OCI-LY1 (cell line): ENCODE measurements around the gene ARHGEF6.

Experiments used
- H2AFZ ChIP-seq: fragments of 200-600 bp; sonication (generic), shearing (Covaris generic); 2 replicates; pipeline ENCODE4 v1.6.0; 2014; ENCODE audit warnings: antibody characterized with exemption, mild to moderate bottlenecking, low read length
- H3F3A ChIP-seq: fragments of 200-600 bp; sonication (generic), shearing (Covaris generic); 2 replicates; pipeline ENCODE4 v1.6.0; 2014; ENCODE audit warnings: mild to moderate bottlenecking, antibody characterized with exemption, low read length, moderate library complexity; ENCODE audit not compliant: insufficient read depth
- H3K27ac ChIP-seq: fragments of 200-600 bp; sonication (generic); 2 replicates; pipeline ENCODE4 v1.5.1; 2014; ENCODE audit warnings: low read length, mixed run types, mild to moderate bottlenecking, low read depth; ENCODE audit not compliant: poor library complexity, severe bottlenecking
- H3K27me3 ChIP-seq: fragments of 200-600 bp; sonication (generic); 2 replicates; pipeline ENCODE4 v1.6.0; 2014; ENCODE audit warnings: antibody characterized with exemption, mild to moderate bottlenecking, low read length, moderate library complexity; ENCODE audit not compliant: insufficient read depth
- H3K36me3 ChIP-seq: fragments of 200-600 bp; sonication (generic); 2 replicates; pipeline ENCODE4 v1.6.1; 2014; ENCODE audit warnings: mild to moderate bottlenecking, antibody characterized with exemption, low read length, moderate library complexity, mixed read lengths; ENCODE audit not compliant: insufficient read depth
- H3K4me1 ChIP-seq: fragments of 200-600 bp; sonication (generic); 2 replicates; pipeline ENCODE4 v1.5.1; 2014; ENCODE audit warnings: mild to moderate bottlenecking, low read length, moderate library complexity; ENCODE audit not compliant: insufficient read depth, severe bottlenecking
- H3K4me2 ChIP-seq: fragments of 200-600 bp; sonication (generic), shearing (Covaris generic); 2 replicates; pipeline ENCODE4 v1.6.1; 2014; ENCODE audit warnings: low read length
- H3K4me3 ChIP-seq: fragments of 200-600 bp; sonication (generic); 2 replicates; pipeline ENCODE4 v1.5.1; 2014; ENCODE audit warnings: low read length, low read depth, mild to moderate bottlenecking, mixed read lengths; ENCODE audit not compliant: poor library complexity, severe bottlenecking
- H3K79me2 ChIP-seq: fragments of 200-600 bp; shearing (Covaris generic); 2 replicates; pipeline ENCODE4 v1.6.1; 2016; ENCODE audit warnings: mixed run types, low read length, mixed read lengths; ENCODE audit not compliant: insufficient read depth
- H3K9ac ChIP-seq: fragments of 200-600 bp; sonication (generic), shearing (Covaris generic); 2 replicates; pipeline ENCODE4 v1.6.1; 2014; ENCODE audit warnings: mild to moderate bottlenecking, low read length, mixed read lengths
- H3K9me2 ChIP-seq: fragments of 200-600 bp; sonication (generic), shearing (Covaris generic); 2 replicates; pipeline ENCODE4 v1.6.1; 2014; ENCODE audit warnings: low read depth, mild to moderate bottlenecking, low read length, mixed read lengths
- H3K9me3 ChIP-seq: fragments of 200-600 bp; shearing (Covaris generic); 2 replicates; pipeline ENCODE4 v1.6.1; 2014; ENCODE audit warnings: low read length, mixed read lengths
- H4K20me1 ChIP-seq: fragments of 200-600 bp; sonication (generic), shearing (Covaris generic); 2 replicates; pipeline ENCODE4 v1.6.0; 2016; ENCODE audit warnings: mild to moderate bottlenecking, low read length; ENCODE audit not compliant: insufficient read depth
- CTCF ChIP-seq: fragments of 200-600 bp; sonication (generic), shearing (Covaris generic); IDR thresholded peaks from 2 replicates; pipeline ENCODE4 v1.5.1; 2017; ENCODE audit warnings: mild to moderate bottlenecking, antibody characterized with exemption, low read length, moderate library complexity, mixed read lengths
- EZH2 ChIP-seq: fragments of 200-600 bp; sonication (generic), shearing (Covaris generic); IDR thresholded peaks from 2 replicates; pipeline ENCODE4 v1.8.0; 2017; ENCODE audit warnings: borderline replicate concordance, mixed run types, mild to moderate bottlenecking, antibody characterized with exemption, low read length, moderate library complexity, mixed read lengths

Gene ARHGEF6

GRCh38 chrX:136660896-136661295 is 119.8 kb downstream of the ARHGEF6 start:
- Histone ChIP-seq H3K36me3 (peaks cover 8% of the 10 kb centered on the region; the same call in 1 of the 2 replicates), H3K79me2 (no peaks in the 10 kb centered on the region), H3K9ac (no peak overlapping the region), H3K9me3 (no peaks in the 10 kb centered on the region), H3K4me2 (no peak overlapping the region), H3K4me1 (no peaks in the 10 kb centered on the region), H3K4me3 (no peak overlapping the region), H3F3A (no peaks in the 10 kb centered on the region), H3K9me2 (no peaks in the 10 kb centered on the region), H3K27ac (no peak overlapping the region), H2AFZ (no peak overlapping the region), H4K20me1 (no peaks in the 10 kb centered on the region), H3K27me3 (no peaks in the 10 kb centered on the region)
- TF ChIP-seq CTCF (no peak), EZH2 (no peak)

- Histone ChIP-seq H3K4me1 (no peaks in the 10 kb centered on the region), H2AFZ (no peak overlapping the region), H3F3A (no peaks in the 10 kb centered on the region), H3K9ac (no peak overlapping the region), H3K4me3 (no peak overlapping the region), H3K9me3 (no peaks in the 10 kb centered on the region), H3K9me2 (no peaks in the 10 kb centered on the region), H3K4me2 (no peak overlapping the region), H3K36me3 (no peaks in the 10 kb centered on the region), H4K20me1 (no peaks in the 10 kb centered on the region), H3K27ac (no peak overlapping the region), H3K27me3 (no peaks in the 10 kb centered on the region), H3K79me2 (no peaks in the 10 kb centered on the region)
- TF ChIP-seq CTCF (no peak), EZH2 (no peak)
Measured at GRCh38 chrX:136659174-136659573, 121.6 kb downstream of the ARHGEF6 start.

- Histone ChIP-seq H3K9ac (no peak overlapping the region), H3F3A (no peaks in the 10 kb centered on the region), H3K27me3 (no peaks in the 10 kb centered on the region), H2AFZ (no peak overlapping the region), H3K9me3 (no peaks in the 10 kb centered on the region), H3K79me2 (no peaks in the 10 kb centered on the region), H4K20me1 (no peaks in the 10 kb centered on the region), H3K27ac (no peak overlapping the region), H3K36me3 (no peaks in the 10 kb centered on the region), H3K4me2 (no peak overlapping the region), H3K9me2 (no peaks in the 10 kb centered on the region), H3K4me1 (no peaks in the 10 kb centered on the region), H3K4me3 (no peak overlapping the region)
- TF ChIP-seq CTCF, result no peak
Measured at GRCh38 chrX:136658151-136658550, 122.6 kb downstream of the ARHGEF6 start.
